Activated naive CD4-positive, alpha-beta T cell treated with anti-CD3 and anti-CD28 coated beads, Interleukin-2, amount 50 U/mL, for 72 hours (primary cell): Measurements from ENCODE around the gene TNPO1. TPM values are rescaled to one million over a fixed set of nuclear protein-coding genes. Genes with fewer than 3 reads are reported as not detected.

Experiments used
- ATAC-seq, 2 donors: fragments of 150-1000 bp; cut with Tn5 transposase; 2 replicates each; pipeline ENCODE4 v1.10.0; 2021; ENCODE audit warnings: mild to moderate bottlenecking in 2 of 2, moderate library complexity in 2 of 2
- DNase-seq, 2 donors: peaks; one replicate each; pipeline ENCODE4 v3.0.0; 2021 to 2022; ENCODE audit warnings: low spot score in 2 of 2
- H3K27ac Mint-ChIP-seq, 2 donors: one replicate each; pipeline ENCODE4 v1.8.0; 2022; ENCODE audit warnings: mild to moderate bottlenecking in 2 of 2, mixed read lengths in 2 of 2
- H3K36me3 Mint-ChIP-seq, 2 donors: one replicate each; pipeline ENCODE4 v1.8.0; 2022; ENCODE audit warnings: mixed read lengths in 2 of 2
- H3K9me3 Mint-ChIP-seq, 2 donors: one replicate each; pipeline ENCODE4 v1.8.0; 2022; ENCODE audit warnings: mixed read lengths in 2 of 2
- total RNA-seq, 2 donors: library from RNA; stranded (reverse); gene quantifications; one replicate each; pipeline ENCODE4 v1.2.3, GENCODE V29; 2022

Gene TNPO1
- total RNA-seq, 2 donors from 2014 or later, result 87.4 to 93.0 TPM

DNA sequence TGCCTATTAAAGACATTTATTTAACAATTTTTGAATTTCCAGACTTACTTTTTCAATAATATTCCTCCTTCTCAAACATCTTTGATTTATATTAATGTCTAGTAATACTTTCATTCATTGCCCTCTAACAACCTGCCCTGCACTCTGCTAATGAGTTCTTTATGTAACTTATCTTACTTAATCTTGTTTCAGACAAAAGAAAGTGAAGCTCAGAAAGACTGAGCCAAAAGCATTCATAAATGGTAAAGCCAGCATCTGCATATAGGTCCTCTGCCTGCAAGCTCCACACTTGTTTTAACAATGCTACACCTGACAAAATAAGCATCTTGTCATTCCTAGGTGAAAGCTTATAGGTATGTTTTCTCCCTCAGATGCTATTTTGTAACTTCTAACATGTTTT is 2.4 kb upstream of the TNPO1 start:
- no peak for DNase-seq
- no peaks in the 10 kb centered on the region for H3K9me3 Mint-ChIP-seq
- H3K27ac Mint-ChIP-seq, result no peak overlapping the region
- peaks cover 4 to 5% of the 10 kb centered on the region in 2 donors for H3K36me3 Mint-ChIP-seq
- ATAC-seq, result no peak

DNA sequence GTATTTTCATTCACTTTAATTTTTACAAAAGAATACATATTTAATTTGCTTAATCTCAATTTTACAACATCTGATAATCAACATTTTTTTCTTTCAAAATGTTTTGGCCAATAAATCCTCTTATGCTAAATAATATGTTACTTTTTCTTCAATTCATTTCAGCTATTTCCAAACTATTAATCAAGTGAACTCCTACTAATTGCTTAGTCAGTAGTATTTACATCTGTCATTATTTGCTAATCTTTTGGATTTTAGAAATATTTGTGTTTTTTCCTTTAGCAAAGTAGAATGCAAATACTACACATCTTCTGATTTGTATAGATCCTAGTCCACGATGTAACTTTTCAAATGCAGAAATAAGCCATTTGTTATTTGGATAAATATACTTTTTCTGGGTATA is 1.6 kb upstream of the TNPO1 start:
- Mint-ChIP-seq H3K36me3 (peaks cover 4 to 5% of the 10 kb centered on the region in 2 donors), H3K27ac (no peak overlapping the region), H3K9me3 (no peaks in the 10 kb centered on the region)
- ATAC-seq (no peak), DNase-seq (no peak)

DNA sequence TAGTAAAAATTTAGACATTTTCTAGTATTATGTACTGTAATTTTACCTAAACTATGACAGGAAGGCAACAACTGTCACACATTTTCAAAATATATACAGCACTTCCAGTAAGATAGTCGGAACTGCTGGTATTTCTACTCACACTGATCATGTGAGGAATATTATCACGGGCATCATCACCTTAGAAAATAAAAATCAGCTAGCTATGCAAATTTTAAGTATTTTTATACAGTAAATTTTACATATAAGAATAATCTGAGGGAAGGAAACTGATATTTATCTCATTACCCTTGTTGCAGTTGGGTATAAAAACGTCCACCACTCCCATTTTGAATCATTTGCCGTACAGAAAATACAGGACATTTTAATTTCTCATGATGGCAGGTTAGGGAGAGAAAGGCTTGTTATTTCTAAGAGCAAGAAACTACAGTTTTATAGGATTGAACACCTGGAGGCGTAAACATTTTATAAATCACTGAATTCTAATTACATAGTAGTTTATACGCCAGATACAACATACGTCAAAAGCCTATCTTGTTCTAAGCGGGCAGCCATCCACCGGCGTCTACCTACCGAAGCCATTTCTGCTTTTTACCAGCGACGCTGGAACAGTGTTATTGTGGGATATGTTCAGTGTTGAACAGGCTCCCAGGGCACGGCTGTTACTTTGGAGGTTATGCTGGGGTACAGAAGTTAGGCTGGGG is 729 bp upstream of the TNPO1 start:
- Mint-ChIP-seq H3K27ac (peak overlapping the region; percentile 23 to 87), H3K36me3 (peaks cover 4 to 5% of the 10 kb centered on the region in 2 donors), H3K9me3 (no peaks in the 10 kb centered on the region)
- DNase-seq (no peak), ATAC-seq (no peak)

DNA sequence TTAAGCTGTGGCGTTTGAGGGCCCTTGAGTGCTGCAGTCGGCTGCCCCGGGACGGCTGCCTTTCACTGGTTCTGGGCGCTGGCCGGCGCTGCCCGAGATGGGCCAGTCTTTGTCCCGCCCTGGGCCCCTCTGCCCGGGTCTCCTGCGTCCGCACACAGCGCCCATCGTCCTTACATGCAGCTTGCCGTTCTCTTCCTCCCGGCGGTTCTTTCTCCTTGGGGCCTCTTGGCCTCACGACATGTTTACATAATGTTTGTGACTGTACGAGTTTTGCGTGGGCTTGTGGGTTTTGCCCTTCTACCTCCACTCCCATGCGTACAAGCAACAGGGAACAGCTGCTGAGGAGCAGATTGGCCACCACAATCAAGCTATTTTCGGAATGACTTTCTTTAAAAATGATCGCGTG is 618 bp downstream of the TNPO1 start:
- H3K9me3 Mint-ChIP-seq, result no peaks in the 10 kb centered on the region
- ATAC-seq, result peak; percentile 36 to 41
- peak; percentile 28 to 57 for DNase-seq
- peaks cover 4 to 5% of the 10 kb centered on the region in 2 donors for H3K36me3 Mint-ChIP-seq
- H3K27ac Mint-ChIP-seq, result peak overlapping the region; percentile 87 to 94

DNA sequence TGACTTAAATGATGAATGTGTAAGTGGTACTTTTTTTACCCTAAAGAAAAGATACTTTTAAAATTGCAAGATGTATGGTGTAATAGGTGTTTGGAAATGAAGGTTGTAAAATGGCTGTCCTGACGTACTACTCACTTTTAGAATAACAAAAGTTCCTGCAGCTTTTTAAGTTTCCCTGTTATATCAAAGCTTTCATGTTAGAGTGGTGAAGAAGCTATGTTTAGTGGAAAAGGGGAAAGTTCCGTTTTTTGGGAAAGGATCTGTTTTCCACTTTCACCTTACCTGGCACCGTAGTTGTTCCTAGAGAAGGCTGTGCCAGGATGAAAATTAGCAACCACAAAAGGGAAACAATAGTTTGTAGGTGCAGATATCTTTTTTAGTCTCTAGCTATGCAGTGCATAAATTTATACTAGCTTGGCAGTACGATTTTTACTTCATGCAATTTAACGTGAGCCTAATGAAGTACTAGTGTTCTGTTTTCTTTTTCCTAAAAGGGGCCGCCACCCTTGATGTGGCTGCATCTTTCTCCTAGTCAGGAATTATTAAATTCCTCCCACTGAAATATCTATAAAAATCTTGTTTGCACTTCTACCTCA is 1.3 kb downstream of the TNPO1 start:
- H3K9me3 Mint-ChIP-seq, result no peaks in the 10 kb centered on the region
- H3K27ac Mint-ChIP-seq, result peak overlapping the region; percentile 87 to 94
- ATAC-seq (no peak), DNase-seq (no peak)
- peaks cover 4 to 5% of the 10 kb centered on the region in 2 donors for H3K36me3 Mint-ChIP-seq

DNA sequence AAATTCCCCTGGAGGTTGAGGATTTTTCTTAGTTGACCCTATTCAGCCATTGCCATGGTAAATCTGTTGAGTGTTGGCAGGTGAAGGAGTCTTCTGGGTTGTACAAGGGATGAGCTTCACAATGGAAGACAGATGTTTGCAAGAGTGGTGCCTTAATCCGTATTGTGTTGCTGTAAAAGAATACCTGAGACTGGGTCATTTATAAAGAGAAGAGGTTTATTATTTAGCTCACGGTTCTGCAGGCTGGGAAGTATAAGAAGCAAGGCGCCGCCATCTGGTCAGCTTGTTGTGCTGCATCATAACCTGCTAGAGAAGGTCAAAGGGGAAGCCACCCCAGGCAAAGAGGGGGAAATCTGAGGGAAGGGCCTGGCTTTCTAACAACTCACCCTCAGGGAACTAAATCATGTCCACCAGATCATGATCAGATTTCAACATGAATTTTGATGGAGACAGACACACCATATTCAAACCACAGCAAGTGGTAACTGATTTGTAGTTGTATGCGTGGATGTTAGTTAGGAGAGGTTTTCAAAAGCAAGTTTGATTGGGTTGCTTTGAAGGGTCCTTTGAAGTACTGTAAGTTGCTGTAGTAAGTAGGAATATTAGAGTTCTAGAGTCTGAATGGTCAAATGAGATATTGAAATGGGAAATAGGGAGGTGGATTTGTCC is 2.5 kb downstream of the TNPO1 start:
- Mint-ChIP-seq H3K9me3 (no peaks in the 10 kb centered on the region), H3K27ac (no peak overlapping the region), H3K36me3 (peaks cover 4 to 5% of the 10 kb centered on the region in 2 donors)
- DNase-seq (peak in 1 of 2 donors; percentile 51), ATAC-seq (no peak)

DNA sequence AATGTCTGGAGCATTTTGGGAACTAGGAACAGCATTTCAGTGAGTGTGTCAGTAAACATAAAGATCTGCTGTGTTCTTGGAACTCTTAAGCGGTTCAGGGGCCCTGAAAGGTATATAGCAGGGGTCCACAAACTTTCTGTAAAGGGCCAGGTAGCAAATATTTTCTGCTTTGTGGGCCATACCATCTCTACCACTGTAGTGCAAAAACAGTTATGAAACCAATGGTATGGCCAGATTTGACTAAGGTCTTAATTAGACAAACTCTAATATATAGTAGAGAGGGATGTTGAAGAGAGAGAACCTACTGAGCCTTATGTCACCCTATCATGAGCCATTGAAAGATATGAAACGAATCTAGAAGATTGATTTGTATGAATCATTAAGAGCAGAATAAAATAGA is 5.3 kb downstream of the TNPO1 start:
- Mint-ChIP-seq H3K9me3 (no peaks in the 10 kb centered on the region), H3K36me3 (peaks cover 4 to 5% of the 10 kb centered on the region in 2 donors), H3K27ac (no peak overlapping the region)
- ATAC-seq (no peak), DNase-seq (no peak)

DNA sequence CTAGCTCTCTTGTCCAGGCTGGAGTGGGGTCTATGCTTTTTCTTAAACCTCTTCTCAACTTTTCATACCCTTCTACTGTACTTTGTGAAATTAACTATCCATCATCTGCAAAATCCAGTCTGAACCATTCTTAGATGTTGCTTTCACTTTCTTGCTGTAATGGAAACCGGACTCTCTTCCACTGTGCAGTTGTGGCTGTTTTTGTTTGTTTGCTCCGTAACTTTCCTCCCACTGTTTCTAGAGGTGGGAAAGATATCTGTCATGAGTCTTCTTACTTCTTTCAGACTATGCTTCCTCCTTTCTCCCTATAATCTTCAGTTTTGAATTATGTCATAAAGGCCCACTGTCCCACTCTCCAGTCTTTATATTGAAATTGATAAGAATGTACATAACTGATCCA is 6.5 kb downstream of the TNPO1 start:
- Mint-ChIP-seq H3K9me3 (no peaks in the 10 kb centered on the region), H3K27ac (no peak overlapping the region), H3K36me3 (no peaks in the 10 kb centered on the region)
- DNase-seq (no peak), ATAC-seq (no peak)

DNA sequence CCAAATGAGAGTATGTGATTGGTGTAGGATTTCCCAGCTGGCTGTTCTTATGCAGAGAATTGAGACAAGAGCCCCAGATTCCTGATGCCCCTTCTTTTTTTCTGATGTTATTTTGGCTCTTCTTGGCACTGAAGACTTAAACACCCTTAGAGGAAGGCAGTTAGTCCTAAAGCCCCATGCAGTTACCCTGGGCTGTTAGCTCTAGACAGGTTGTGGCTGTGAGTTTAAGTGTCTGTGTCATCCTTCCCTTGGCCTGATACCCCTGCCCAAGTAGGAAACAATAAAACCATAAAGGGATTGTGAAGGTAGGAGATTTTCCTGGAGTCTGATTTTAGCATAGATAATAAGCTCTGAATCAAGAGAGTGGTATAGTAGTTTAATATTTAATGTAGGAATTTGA is 13.2 kb downstream of the TNPO1 start:
- Mint-ChIP-seq H3K9me3 (no peaks in the 10 kb centered on the region), H3K36me3 (no peaks in the 10 kb centered on the region), H3K27ac (no peak overlapping the region)
- DNase-seq, result no peak
- ATAC-seq, result no peak

DNA sequence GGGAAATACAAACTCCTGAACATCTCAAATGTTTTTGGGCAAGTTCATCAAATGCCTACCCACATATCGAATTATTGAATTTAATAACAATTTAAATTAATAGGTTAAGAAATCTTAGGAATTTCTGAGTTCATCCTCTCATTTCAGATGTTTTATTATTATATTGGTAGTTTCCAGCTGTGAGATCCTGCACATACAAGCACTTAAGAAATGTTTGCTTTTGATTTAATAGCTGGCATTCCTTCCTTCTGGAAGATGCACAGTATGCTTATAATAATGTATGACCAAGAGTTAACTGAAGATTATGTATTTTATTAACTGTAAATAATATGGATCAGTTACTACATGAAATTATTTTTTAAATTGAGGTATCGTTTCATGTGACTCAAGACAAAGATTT is 13.9 kb downstream of the TNPO1 start:
- Mint-ChIP-seq H3K9me3 (no peaks in the 10 kb centered on the region), H3K27ac (no peak overlapping the region), H3K36me3 (no peaks in the 10 kb centered on the region)
- DNase-seq (no peak), ATAC-seq (no peak)

DNA sequence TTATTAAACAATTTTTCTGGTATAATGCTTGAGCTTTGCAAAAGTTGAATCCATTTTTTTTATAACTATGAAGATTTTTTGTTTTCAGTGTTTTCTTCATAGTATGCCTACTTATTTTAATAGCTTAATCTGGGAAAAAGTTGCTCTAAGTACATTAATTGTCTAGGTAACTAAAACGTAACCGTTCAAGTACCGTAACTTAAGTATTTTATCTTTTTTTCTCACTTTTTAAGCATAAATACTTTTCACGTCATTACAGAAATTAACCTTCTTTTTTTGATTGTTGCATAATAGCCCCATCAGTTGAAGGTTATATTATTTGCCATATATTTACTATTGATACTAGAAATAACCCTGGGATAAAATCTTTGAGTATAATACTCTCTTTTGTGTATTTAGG is 15.2 kb downstream of the TNPO1 start:
- DNase-seq (no peak), ATAC-seq (no peak)
- H3K36me3 Mint-ChIP-seq, result no peaks in the 10 kb centered on the region
- H3K27ac Mint-ChIP-seq, result no peak overlapping the region
- H3K9me3 Mint-ChIP-seq, result no peaks in the 10 kb centered on the region

DNA sequence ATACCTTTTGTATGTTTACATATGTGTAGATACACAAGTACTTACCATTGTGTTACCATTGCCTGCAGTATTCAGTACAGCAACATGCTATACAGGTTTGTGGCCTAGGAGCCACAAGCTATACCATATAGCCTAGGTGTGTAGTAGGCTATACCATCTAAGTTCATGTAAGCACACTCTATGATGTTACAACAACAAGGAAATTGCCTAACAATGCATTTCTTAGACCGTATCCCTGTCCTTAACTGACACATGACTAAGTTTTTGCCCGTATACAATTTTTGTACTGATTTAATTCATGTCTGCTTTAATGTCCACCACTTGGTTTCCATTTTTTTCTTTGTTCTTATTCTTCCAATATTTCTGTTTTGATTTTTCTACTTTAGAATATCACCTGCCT is 18.5 kb downstream of the TNPO1 start:
- DNase-seq (no peak), ATAC-seq (no peak)
- Mint-ChIP-seq H3K36me3 (no peaks in the 10 kb centered on the region), H3K9me3 (no peaks in the 10 kb centered on the region), H3K27ac (no peak overlapping the region)

DNA sequence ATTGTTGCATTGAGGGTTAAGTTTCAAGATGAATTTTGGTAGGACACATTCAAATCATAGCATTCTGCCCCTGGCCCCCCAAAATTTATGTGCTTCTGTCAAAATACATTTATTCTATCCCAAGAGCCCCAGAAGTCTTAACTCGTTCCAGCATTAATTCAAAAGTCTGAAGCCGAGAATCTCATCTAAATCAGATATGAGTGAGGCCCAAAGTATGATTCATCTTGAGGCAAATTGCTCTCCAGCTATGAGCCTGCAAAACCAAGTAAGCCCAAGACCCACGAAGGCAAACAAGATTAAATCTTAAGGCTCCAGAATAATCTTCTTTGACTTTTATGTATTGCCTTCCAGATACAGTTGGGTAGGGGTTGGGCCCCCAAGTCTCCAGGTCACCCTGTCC is 19.2 kb downstream of the TNPO1 start:
- H3K27ac Mint-ChIP-seq, result no peak overlapping the region
- DNase-seq (no peak), ATAC-seq (no peak)
- no peaks in the 10 kb centered on the region for H3K9me3 Mint-ChIP-seq
- no peaks in the 10 kb centered on the region for H3K36me3 Mint-ChIP-seq

DNA sequence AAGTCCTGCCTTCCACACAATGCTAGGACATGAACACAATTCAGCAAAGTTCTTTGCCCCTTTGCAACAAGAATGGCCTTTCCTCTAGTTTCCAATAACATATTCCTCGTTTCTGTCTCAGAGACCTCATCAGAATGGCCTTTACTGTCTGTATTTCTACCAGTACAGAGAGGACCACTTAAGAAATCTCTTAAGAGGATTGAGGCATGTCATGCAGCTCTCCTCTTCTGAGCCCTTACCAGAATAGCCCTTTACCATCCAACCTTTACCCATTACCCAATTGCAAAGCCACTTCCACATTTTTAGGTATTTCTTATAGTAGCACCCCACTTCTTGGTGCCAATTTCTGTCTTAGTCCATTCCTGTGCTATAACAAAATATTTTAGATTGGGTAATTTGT is 20.3 kb downstream of the TNPO1 start:
- Mint-ChIP-seq H3K27ac (no peak overlapping the region), H3K9me3 (no peaks in the 10 kb centered on the region), H3K36me3 (no peaks in the 10 kb centered on the region)
- no peak for ATAC-seq
- no peak for DNase-seq

DNA sequence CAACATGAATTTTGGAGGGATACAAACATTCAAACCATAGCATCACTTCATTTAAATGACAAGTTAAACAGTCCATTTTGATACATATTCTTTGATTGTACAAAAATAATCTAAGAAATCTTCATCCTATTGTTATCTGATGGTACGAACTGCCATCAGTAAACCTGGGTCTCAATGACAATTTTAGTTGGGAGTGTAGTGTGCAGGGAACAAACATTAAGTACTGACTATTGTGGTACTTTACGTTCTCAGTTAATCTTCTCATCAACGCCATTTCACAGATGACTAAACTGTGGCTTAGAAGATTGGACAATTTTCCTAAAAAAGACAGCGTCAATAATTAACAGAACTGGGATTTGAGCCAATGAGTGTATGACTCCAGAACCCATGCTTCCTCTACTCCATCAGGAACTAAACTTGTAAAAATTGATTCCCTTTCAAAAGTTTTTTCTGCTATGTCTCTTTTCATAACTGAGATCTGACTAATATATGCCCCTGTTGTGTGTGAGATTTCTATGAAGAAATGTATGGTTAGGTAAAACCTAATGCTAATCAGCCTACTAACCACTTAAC is 21.1 kb downstream of the TNPO1 start:
- Mint-ChIP-seq H3K9me3 (no peaks in the 10 kb centered on the region), H3K27ac (no peak overlapping the region), H3K36me3 (no peaks in the 10 kb centered on the region)
- no peak for ATAC-seq
- no peak for DNase-seq

DNA sequence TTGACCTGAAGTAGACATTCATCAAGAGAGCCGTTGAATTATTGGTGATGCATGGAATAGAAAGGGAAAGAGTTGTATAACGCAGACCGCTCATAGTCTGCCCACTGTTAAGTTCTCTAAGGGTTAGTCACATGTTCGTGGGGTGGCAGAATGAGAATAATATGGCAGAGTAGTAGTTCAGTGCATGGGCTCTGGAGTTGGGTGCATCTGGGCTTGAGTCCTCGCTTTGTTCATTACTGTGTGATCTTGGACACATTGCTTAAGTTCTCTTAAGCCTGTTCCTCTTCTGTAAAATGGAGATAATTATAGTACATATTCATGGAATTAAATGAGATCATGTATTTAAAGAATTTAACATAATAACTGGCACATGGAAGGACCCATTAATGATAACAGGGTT is 23.6 kb downstream of the TNPO1 start:
- Mint-ChIP-seq H3K9me3 (no peaks in the 10 kb centered on the region), H3K27ac (no peak overlapping the region), H3K36me3 (no peaks in the 10 kb centered on the region)
- DNase-seq, result no peak
- ATAC-seq, result no peak

DNA sequence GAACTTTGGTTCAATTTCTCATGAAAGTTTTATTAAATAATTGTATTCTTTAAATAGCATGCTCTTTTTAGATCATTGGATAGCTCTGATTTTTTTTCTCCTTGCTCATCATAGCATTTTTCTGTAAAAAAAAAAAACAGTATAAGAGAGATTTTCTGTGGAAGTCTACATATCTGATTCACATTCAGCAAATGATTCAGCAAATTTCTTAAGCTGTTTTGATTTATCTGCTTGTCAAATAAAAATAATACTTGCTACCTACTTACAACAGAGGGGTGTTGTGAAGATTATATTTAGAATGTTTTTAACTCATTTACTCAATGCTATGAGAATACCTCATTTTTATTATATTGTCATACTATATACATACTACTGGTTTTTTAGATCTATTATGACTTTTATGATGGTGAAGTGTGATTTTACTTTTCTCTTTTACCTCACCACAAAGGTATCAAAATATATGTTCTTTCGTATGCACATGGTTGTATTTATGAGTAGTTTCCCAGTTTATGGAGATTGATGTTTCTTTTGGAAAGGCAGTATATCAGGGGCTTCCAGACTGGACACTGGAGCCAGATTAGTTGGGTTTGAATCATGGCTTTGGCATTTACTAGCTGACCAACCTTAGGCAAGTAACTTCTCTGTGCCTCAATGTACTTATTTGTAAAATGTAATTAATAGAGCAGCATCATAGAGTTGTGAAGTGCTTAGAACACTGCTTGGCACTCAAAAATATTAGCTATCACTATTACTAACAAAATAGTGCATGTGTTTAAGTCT is 25.5 kb downstream of the TNPO1 start:
- Mint-ChIP-seq H3K9me3 (no peaks in the 10 kb centered on the region), H3K36me3 (no peaks in the 10 kb centered on the region), H3K27ac (no peak overlapping the region)
- DNase-seq (no peak), ATAC-seq (no peak)
